B cell (primary cell): Measurements from ENCODE around the gene DRC7. TPM values are rescaled to one million over a fixed set of nuclear protein-coding genes. Genes with fewer than 3 reads are reported as not detected.
A peak's percentile ranks its signal among the peaks of the same experiment; 100 is the strongest.

Source experiments
- ATAC-seq: fragments of 200-7000 bp; cut with Tn5 transposase; one replicate; pipeline ENCODE4 v1.10.0; 2021; ENCODE audit warnings: low read depth, mild to moderate bottlenecking, moderate number of reproducible peaks, moderate library complexity
- CTCF ChIA-PET: fragments of 350-600 bp; sonication (Branson Sonifier 250); formaldehyde crosslinking; loops from one replicate; lab custom pipeline; 2021; ENCODE audit warnings: antibody characterized with exemption, inconsistent platforms; lab: Charles Lee
- POLR2A ChIA-PET: fragments of 350-600 bp; sonication (Branson Sonifier 250); formaldehyde crosslinking; loops from one replicate; lab custom pipeline; 2021; ENCODE audit warnings: antibody characterized with exemption; lab: Charles Lee
- DNase-seq: peaks from one replicate; pipeline ENCODE4 v3.0.0; 2013
- H2AFZ ChIP-seq: 2 replicates; pipeline ENCODE4 v1.6.1; 2012; ENCODE audit warnings: mild to moderate bottlenecking, low read depth, low read length; ENCODE audit not compliant: insufficient read depth, poor library complexity, severe bottlenecking
- H3K27ac ChIP-seq, 2 donors: 1 replicate in 1 of 2; 2 replicates in 1 of 2; pipeline ENCODE4 v1.5.1; 2012 to 2013; ENCODE audit warnings: low read length in 2 of 2, mild to moderate bottlenecking in 2 of 2, moderate library complexity in 1 of 2
- H3K27me3 ChIP-seq, 4 experiments: fragments of 200-600 bp in 1 of 4; sonication (generic) in 1 of 4; replicated peaks in 1 of 4; 1 replicate in 2 of 4; 2 replicates in 2 of 4; pipeline versions ENCODE4 v1.6.1 to v1.7.0; 2013 to 2016; ENCODE audit warnings: low read length in 3 of 4, mild to moderate bottlenecking in 2 of 4, mixed read lengths in 1 of 4, moderate library complexity in 1 of 4; ENCODE audit not compliant: insufficient read depth in 4 of 4, control insufficient read depth in 3 of 4; ENCODE audit errors: control extremely low read depth in 1 of 4
- H3K36me3 ChIP-seq, 2 experiments: replicated peaks in 1 of 2; 1 replicate in 1 of 2; 2 replicates in 1 of 2; pipeline versions ENCODE4 v1.6.1 to v1.7.1; 2013; ENCODE audit warnings: low read length in 1 of 2; ENCODE audit not compliant: insufficient read depth in 2 of 2, control insufficient read depth in 1 of 2; ENCODE audit errors: control extremely low read depth in 1 of 2, extremely low read depth in 1 of 2
- H3K4me1 ChIP-seq, 2 donors: fragments of 200-600 bp in 1 of 2; sonication (generic) in 1 of 2; 1 replicate in 1 of 2; 2 replicates in 1 of 2; pipeline versions ENCODE4 v1.5.1 to v1.6.1; 2013 to 2017; ENCODE audit warnings: low read length in 2 of 2; ENCODE audit not compliant: control insufficient read depth in 2 of 2, insufficient read depth in 2 of 2
- H3K4me2 ChIP-seq: replicated peaks from 2 replicates; pipeline ENCODE3; 2012; ENCODE audit warnings: mild to moderate bottlenecking, low read depth, low read length; ENCODE audit not compliant: poor library complexity, severe bottlenecking
- H3K4me3 ChIP-seq, 5 experiments: fragments of 200-600 bp in 1 of 5; sonication (generic) in 1 of 5; 1 replicate in 3 of 5; 2 replicates in 2 of 5; pipeline versions ENCODE4 v1.5.1 to v1.7.0; 2011 to 2016; ENCODE audit warnings: low read length in 4 of 5, mild to moderate bottlenecking in 4 of 5, low read depth in 2 of 5, control low read depth in 1 of 5, moderate library complexity in 1 of 5; ENCODE audit not compliant: insufficient read depth in 1 of 5; ENCODE audit errors: control extremely low read depth in 1 of 5, extremely low read depth in 1 of 5
- H3K79me2 ChIP-seq: fragments of 200-600 bp; sonication (generic); one replicate; pipeline ENCODE4 v1.6.0; 2016; ENCODE audit warnings: low read length; ENCODE audit not compliant: control insufficient read depth, insufficient read depth
- H3K9ac ChIP-seq: fragments of 200-600 bp; sonication (generic); 2 replicates; pipeline ENCODE4 v1.6.1; 2017; ENCODE audit warnings: mild to moderate bottlenecking, low read length, moderate library complexity
- H3K9me3 ChIP-seq, 3 donors: one replicate each; pipeline versions ENCODE4 v1.6.1 to v1.7.1; 2013; ENCODE audit warnings: low read length in 2 of 3; ENCODE audit not compliant: control insufficient read depth in 2 of 3, insufficient read depth in 1 of 3; ENCODE audit errors: control extremely low read depth in 1 of 3
- H4K20me1 ChIP-seq: 2 replicates; pipeline ENCODE4 v1.6.0; 2012; ENCODE audit warnings: mild to moderate bottlenecking, low read length; ENCODE audit not compliant: insufficient read depth, control insufficient read depth, poor library complexity, severe bottlenecking
- H3K27ac Mint-ChIP-seq: one replicate; pipeline ENCODE4 v1.8.0; 2021; ENCODE audit warnings: mixed read lengths
- H3K27me3 Mint-ChIP-seq: one replicate; pipeline ENCODE4 v1.8.0; 2021; ENCODE audit warnings: mixed read lengths
- H3K4me1 Mint-ChIP-seq: one replicate; pipeline ENCODE4 v1.8.0; 2021; ENCODE audit warnings: mixed read lengths
- H3K4me3 Mint-ChIP-seq: one replicate; pipeline ENCODE4 v1.8.0; 2021; ENCODE audit warnings: mixed read lengths
- H3K9me3 Mint-ChIP-seq: one replicate; pipeline ENCODE4 v1.8.0; 2022; ENCODE audit warnings: mixed read lengths; ENCODE audit not compliant: insufficient read depth
- EZH2 ChIP-seq: IDR thresholded peaks from 2 replicates; pipeline ENCODE4 v1.6.1; 2012; ENCODE audit warnings: borderline replicate concordance, low read depth, mild to moderate bottlenecking, moderate library complexity, low read length; ENCODE audit not compliant: insufficient read depth, poor library complexity, severe bottlenecking
- WGBS: methylation state at CpG from one replicate; pipeline ENCODE4 v1.1.5; 2013; ENCODE audit warnings: missing lambda C conversion rate; ENCODE audit not compliant: insufficient coverage; 5-methylcytosine and 5-hydroxymethylcytosine counted together
- intact Hi-C: fragments of 100-400 bp; cut with micrococcal nuclease; formaldehyde crosslinking; loops from one replicate; pipeline ENCODE4 v1.10.0; 2022
- polyA plus RNA-seq: library from polyadenylated mRNA; depleted of rRNA; stranded (reverse); fragments of >200 nt; gene quantifications from 2 replicates; pipeline ENCODE4 v1.2.3, GENCODE V29; 2012
- total RNA-seq, 2 donors: library from RNA; stranded (reverse); fragments of 120-200 nt in 1 of 2; gene quantifications; 1 replicate in 1 of 2; 2 replicates in 1 of 2; pipeline versions ENCODE4 v1.2.3 to v1.2.4, GENCODE V29; 2013 to 2022
- TF ChIP-seq, protein P1 (sequence below): fragments of 200-600 bp; IDR thresholded peaks from one replicate; pipeline ENCODE4 v1.8.0; 2022; ENCODE audit warnings: antibody characterized with exemption, mild to moderate bottlenecking

DRC7 gene
- total and polyA plus RNA-seq, 2 donors (not counting 1 experiment from before 2014, with no cell fraction given), result 0.12 to 0.22 TPM

DNA sequence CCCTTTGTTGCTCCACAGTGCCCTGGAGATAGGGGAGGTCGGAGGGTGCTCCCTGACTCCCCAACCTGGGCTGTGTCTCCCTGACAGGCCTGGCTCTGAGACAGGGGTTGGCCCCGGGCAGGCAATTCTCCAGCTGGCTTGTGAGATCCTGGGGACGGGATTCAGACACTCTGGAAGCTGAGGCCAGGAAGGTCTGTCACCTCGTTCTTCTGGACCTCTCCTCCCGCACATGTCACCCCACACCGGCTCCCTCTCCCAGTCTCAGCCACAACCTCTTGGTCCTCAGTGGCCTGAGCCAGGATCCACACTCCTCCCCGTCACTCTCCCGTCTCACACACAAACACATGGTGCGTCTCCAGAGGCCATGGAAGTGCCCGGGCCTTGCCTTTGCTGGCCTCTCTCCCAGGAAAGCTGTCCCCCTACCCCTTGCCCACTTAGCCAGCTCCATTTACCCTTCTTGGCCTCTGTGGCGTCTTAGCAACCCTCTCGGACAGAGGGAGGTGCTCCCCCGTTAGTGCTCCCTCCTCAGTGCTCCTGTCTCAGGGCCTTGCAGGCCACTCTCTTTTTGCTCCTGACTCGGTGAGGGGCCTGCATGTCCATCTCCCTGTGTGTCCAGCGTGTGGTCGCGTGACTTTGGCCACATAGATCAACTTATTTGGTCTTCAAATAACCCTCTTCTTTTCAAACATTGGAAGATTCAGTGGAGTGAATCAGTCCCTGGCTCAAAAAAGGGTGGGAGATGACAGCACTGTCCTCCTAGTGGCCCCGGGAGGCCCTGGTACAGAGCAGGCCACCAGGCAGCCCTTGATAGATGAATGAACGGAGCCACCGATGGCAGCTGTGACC is 25.8 kb upstream of the DRC7 start:
- Histone ChIP-seq H3K4me1 (no peaks in the 10 kb centered on the region), H3K27ac (no peak overlapping the region), H3K27me3 (peaks cover 0 to 4% (median 2%) of the 10 kb centered on the region in 4 experiments), H3K4me3 (peak overlapping the region in 1 of 5 experiments; percentile 1), H3K9me3 (no peaks in the 10 kb centered on the region), H2AFZ (no peak overlapping the region), H3K4me2 (no peak overlapping the region), H3K79me2 (no peaks in the 10 kb centered on the region), H3K36me3 (no peaks in the 10 kb centered on the region), H3K9ac (no peak overlapping the region), H4K20me1 (no peaks in the 10 kb centered on the region)
- no peaks in the 10 kb centered on the region for H3K4me1 Mint-ChIP-seq
- peaks cover 19% of the 10 kb centered on the region for H3K27me3 Mint-ChIP-seq
- DNase-seq, result no peak
- TF ChIP-seq, protein P1, sequence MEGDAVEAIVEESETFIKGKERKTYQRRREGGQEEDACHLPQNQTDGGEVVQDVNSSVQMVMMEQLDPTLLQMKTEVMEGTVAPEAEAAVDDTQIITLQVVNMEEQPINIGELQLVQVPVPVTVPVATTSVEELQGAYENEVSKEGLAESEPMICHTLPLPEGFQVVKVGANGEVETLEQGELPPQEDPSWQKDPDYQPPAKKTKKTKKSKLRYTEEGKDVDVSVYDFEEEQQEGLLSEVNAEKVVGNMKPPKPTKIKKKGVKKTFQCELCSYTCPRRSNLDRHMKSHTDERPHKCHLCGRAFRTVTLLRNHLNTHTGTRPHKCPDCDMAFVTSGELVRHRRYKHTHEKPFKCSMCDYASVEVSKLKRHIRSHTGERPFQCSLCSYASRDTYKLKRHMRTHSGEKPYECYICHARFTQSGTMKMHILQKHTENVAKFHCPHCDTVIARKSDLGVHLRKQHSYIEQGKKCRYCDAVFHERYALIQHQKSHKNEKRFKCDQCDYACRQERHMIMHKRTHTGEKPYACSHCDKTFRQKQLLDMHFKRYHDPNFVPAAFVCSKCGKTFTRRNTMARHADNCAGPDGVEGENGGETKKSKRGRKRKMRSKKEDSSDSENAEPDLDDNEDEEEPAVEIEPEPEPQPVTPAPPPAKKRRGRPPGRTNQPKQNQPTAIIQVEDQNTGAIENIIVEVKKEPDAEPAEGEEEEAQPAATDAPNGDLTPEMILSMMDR, result no peak
- no peak for TF ChIP-seq EZH2
- ChIA-PET CTCF (no interaction called here), POLR2A (no interaction called here)
- intact Hi-C loops, result no loop called here
- no peak overlapping the region for H3K4me3 Mint-ChIP-seq
- WGBS, result 94% methylated on average over 20 of the region's 20 CpGs
- no peak overlapping the region for H3K27ac Mint-ChIP-seq
- no peaks in the 10 kb centered on the region for H3K9me3 Mint-ChIP-seq
- no peak for ATAC-seq

DNA sequence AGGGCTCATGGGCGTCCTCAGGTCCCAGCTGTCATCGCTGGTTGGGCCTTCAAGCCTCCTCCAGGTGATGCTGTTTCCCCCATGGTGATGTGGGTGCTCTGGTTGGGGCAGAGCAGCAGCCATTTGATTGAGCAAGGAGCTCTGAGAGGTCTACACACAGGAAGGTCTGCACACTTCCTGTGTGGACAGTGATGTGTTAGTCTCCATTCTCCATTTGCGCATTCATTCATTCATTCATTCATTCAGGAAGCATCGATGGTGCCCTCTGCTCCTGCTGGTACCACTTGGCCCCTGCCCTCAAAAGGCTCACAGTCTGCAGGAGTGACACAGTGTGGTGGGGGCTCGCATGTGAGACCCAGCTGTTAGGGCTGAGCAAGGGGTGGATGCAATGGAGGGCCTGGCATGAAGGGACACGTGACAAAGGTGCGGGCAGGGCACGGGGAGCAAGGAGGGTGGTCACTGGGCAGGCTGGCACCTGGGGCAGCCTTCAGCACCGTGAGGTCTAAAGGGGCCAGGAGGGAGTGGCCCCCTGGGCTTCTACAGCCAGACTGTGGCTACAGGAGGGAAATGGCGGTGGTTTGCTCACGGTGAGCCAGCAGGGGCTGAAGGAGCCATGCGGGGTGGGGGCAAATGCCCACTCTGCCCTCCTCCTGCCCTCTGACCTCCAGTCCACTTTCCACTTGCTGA is 25.0 kb upstream of the DRC7 start:
- H3K27ac ChIP-seq, result no peak overlapping the region
- TF ChIP-seq, protein P1, result no peak
- TF ChIP-seq EZH2, result no peak
- DNase-seq (no peak), ATAC-seq (no peak)
- H3K27ac Mint-ChIP-seq, result no peak overlapping the region
- H3K9me3 Mint-ChIP-seq, result no peaks in the 10 kb centered on the region
- H3K79me2 ChIP-seq, result no peaks in the 10 kb centered on the region
- no peaks in the 10 kb centered on the region for H4K20me1 ChIP-seq
- H3K9ac ChIP-seq, result no peak overlapping the region
- ChIA-PET CTCF (no interaction called here), POLR2A (no interaction called here)
- no peaks in the 10 kb centered on the region for H3K9me3 ChIP-seq
- no peaks in the 10 kb centered on the region for H3K4me1 ChIP-seq
- H3K4me3 Mint-ChIP-seq, result no peak overlapping the region
- H3K4me2 ChIP-seq, result no peak overlapping the region
- peak overlapping the region in 1 of 5 experiments; percentile 1 for H3K4me3 ChIP-seq
- intact Hi-C loops, result no loop called here
- WGBS, result 84% methylated on average over 10 of the region's 12 CpGs
- H2AFZ ChIP-seq, result no peak overlapping the region
- H3K27me3 Mint-ChIP-seq, result peaks cover 22% of the 10 kb centered on the region
- no peaks in the 10 kb centered on the region for H3K36me3 ChIP-seq
- H3K27me3 ChIP-seq, result peaks cover 0 to 4% (median 2%) of the 10 kb centered on the region in 4 experiments
- H3K4me1 Mint-ChIP-seq, result no peaks in the 10 kb centered on the region
